ENCODE data around the gene ALDH1L1. TPM values are rescaled to one million over a fixed set of nuclear protein-coding genes. Genes with fewer than 3 reads are reported as not detected.

ALDH1L1 gene
- total and polyA plus RNA-seq, 9 of the 15 experiments (the other 6 are each of a cell fraction or from before 2014, with no cell fraction given), result 0.06 to 1.9 (median 0.57) TPM; not detected in 1

- no peaks in the 10 kb centered on the region for H3K9me1 ChIP-seq (ENCODE audit: control insufficient read depth, insufficient read depth, low read length)
- H3K9ac ChIP-seq (ENCODE audit: insufficient read depth in 1 of 2, low read depth in 2 of 2, low read length in 2 of 2), result no peak overlapping the region
- BruUV-seq (replicated peaks), result no TSS peak
- no peak for FAIRE-seq
- no peak overlapping the region for H3K27ac ChIP-seq (ENCODE audit: extremely low read depth, low read depth, low read length)
- POLR2A ChIA-PET, result no interaction called here
- H3K4me1 ChIP-seq (replicated peaks in 1 of 2; ENCODE audit: control insufficient read depth in 2 of 2, insufficient read depth in 2 of 2, low read length in 2 of 2), result peaks cover 0 to 5% of the 10 kb centered on the region in 2 experiments; a peak in 2 of 5 replicates
- no peak overlapping the region for H3K4me2 ChIP-seq (ENCODE audit: insufficient read depth, low read length)
- in situ Hi-C loops (cut with MboI), result loop anchor here (10.0 kb wide), 1 partner anchor 1018 kb away; no protein-coding TSS in a partner anchor
- intact Hi-C loops (cut with micrococcal nuclease), result no loop called here
- no peaks in the 10 kb centered on the region for H3K36me3 ChIP-seq (ENCODE audit: control insufficient read depth, insufficient read depth, low read length)
- no peak for DNase-seq (ENCODE audit: extremely low read depth in 1 of 4, low spot score in 3 of 4)
- no peaks in the 10 kb centered on the region for H3K79me2 ChIP-seq (ENCODE audit: control insufficient read depth, insufficient read depth, low read length)
- no peaks in the 10 kb centered on the region for H3K9me3 ChIP-seq (replicated peaks; ENCODE audit: control insufficient read depth, insufficient read depth, low read depth, low read length)
- 8% methylated on average over 9 of the region's 9 CpGs for WGBS (ENCODE audit: insufficient coverage, low coverage, missing lambda C conversion rate)
- no peaks in the 10 kb centered on the region for H4K20me1 ChIP-seq (replicated peaks; ENCODE audit: control insufficient read depth, insufficient read depth, low read length)
- TF ChIP-seq POLR2AphosphoS2 (IDR thresholded peaks at IDR 0.05; ENCODE audit: low read length) (no peak), KDM4B (IDR thresholded peaks at IDR 0.05; ENCODE audit: borderline replicate concordance in 2 of 2, low read depth in 1 of 2) (no peak), PCBP1 (IDR thresholded peaks at IDR 0.05; ENCODE audit: low read depth, low read length, poor library complexity, severe bottlenecking) (no peak), NONO (IDR thresholded peaks at IDR 0.05; ENCODE audit: low read depth in 2 of 2, low read length in 1 of 2) (no peak), GTF2F1 (IDR thresholded peaks at IDR 0.05; ENCODE audit: low read depth, low read length) (no peak), TRIM24 (IDR thresholded peaks at IDR 0.05) (no peak), MAFF (IDR thresholded peaks at IDR 0.05; ENCODE audit: low read length) (no peak), SMAD1 (IDR thresholded peaks at IDR 0.05; ENCODE audit: low read depth, low read length, partially characterized antibody) (no peak), RFX5 (IDR thresholded peaks at IDR 0.05; ENCODE audit: low read depth, low read length) (no peak)
- TF ChIP-seq, protein P1, sequence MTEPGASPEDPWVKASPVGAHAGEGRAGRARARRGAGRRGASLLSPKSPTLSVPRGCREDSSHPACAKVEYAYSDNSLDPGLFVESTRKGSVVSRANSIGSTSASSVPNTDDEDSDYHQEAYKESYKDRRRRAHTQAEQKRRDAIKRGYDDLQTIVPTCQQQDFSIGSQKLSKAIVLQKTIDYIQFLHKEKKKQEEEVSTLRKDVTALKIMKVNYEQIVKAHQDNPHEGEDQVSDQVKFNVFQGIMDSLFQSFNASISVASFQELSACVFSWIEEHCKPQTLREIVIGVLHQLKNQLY (CRISPR knock-in tag; conservative IDR thresholded peaks at IDR 0.05), result no peak
- no peak overlapping the region for H3K4me3 ChIP-seq
- peaks cover 0 to 4% of the 10 kb centered on the region in 2 experiments; a peak in 2 of 5 replicates for H3K27me3 ChIP-seq (ENCODE audit: control insufficient read depth in 2 of 2, insufficient read depth in 2 of 2, low read length in 2 of 2)
- CTCF ChIA-PET (ENCODE audit: low intra/inter-chr PET ratio), result no interaction called here
- no peak overlapping the region for H2AFZ ChIP-seq (ENCODE audit: low read depth, low read length)
- ATAC-seq, result no peak
These were observed 27.9 kb downstream of the ALDH1L1 start for GRCh38 chr3:126152458-126152857.
